NCI-H2171 (cell line): ENCODE measurements around the gene HERC2.
A peak's percentile ranks its signal among the peaks of the same experiment; 100 is the strongest.
"Not testable (repeated sequence)": the region's sequence is repeated elsewhere in the genome, so short reads cannot be mapped to it uniquely, and the experiment has no call there.

Source experiments
- DNase-seq: peaks from one replicate; lab custom pipeline; 2025; lab: John Stamatoyannopoulos, UW

HERC2 gene

DNA sequence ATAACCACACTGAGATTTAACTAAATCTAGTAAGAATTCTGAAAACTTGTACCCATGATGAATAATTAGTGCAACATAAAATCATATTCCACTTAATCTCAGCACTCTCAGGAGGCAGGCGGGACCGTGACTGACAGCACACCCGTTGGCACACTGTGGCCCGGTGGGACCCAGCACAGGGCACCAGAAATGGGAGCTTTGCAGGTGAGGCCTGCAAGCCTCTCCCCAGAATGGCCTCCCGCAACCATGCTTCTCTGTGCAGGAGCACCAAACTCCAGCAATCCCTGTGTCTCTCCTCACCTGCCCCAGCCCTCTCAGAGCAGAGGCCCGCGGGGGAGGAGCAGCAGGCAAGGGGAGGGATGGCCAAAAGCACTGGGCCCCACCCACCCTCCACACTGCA is 191.3 kb downstream of the HERC2 start:
- no peak for DNase-seq

DNA sequence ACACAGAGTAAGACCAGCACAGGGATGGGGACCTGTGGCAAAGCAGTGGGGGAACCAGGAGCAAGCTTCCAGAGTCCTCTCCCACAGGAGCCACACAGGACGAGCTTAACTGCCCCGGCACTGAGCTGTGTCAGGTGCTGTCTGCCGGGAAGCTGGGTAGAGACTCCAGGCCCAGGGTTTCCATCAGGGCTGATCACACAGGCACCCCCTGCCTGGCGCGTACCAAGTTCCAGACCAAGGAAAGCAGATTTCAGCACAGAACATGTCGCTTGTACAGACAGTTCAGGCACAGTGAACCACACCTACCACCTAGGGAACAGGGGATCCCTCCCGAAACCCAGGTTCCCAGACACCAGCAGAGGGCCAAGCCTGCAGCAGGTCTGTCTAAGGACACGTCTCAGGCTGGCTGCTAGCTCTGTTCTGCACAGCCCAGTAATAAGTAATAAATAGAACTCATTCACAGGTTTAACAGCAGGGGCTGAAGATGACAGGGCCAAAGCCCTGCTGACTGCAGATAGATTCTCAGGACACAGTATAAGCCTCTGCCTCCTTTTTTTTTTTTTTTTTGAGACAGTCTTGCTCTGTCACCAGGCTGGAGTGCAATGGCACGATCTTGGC is 192.6 kb downstream of the HERC2 start:
- no peak for DNase-seq

DNA sequence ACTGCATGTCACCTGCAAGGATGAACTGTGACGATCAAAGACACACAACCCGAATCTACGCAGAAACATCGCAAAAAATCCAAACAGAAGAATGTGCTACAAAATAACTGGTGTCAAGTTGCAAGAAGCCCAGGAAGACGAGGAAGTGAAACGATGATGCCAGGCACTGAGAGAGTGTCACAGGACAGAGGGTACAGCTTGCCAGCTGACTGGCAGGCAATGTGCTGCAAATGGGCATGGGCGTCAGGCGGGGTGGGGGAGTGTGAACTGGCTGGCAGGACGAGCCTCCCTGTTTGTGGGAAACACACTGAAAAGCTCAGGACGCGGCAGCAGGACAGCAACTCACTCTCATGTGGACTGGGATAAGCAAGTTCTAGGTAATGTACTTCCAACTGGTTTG is 193.9 kb downstream of the HERC2 start:
- no peak for DNase-seq

DNA sequence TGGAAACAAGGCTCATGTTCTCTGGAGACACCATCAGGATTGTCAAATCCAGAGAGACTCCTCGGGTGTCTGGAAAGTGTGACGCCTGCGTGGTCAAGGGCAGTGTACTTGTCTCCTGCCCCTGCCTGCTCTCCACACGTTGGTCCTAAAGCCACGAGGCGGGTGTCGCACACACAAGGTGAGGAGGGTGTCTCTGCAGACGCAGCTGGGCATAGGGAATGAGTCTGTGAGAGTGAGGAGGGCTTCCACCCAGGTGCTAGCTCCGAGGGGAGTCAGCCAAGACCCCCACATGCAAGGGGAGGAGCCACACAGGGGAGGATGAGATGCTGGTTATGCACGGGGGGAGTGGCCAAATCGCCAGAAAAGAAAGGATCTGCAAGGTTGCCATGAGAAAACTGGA is 194.9 kb downstream of the HERC2 start:
- DNase-seq, result no peak

DNA sequence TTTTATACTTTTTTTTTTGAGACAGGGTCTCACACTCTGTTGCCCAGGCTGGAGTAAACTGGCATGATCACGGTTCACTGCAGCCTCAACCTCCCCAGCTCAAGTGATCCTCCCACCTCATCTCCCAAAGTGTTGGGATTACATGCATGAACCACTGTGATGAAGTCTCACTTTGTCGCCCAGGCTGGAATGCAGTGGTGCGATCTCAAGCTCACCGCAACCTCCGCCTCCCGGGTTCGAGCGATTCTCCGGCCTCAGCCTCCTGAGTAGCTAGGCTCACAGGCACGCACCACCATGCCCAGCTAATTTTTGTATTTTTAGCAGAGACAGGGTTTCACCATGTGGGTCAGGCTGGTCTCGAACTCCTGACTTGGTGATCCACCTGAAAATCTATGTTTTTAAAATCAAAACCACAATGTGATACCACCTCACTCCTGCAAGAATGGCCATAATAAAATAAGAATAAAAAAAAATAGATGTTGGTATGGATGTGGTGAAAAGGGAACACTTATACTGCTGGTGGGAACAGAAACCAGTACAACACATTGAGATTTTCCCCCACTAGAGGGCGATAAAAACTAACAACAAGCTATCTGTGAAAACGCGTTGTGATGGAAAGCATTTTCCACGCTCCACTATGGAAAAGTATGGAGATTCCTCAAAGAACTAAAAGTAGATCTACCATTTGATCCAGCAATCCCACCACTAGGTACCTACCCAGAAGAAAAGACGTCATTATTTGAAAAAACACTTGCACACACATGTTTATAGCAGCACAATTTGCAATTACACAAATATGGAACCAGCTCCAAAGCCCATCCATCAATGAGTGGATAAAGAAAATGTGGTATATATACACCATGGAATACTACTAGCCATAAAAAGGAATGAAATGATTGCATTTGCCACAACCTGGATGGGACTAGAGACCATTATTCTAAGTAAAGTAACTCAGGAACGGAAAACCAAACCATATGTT is 196.0 kb downstream of the HERC2 start:
- peak; percentile 25 for DNase-seq

GRCh38 chr15:28124841-28125240 is 197.1 kb downstream of the HERC2 start:
- no peak for DNase-seq

DNA sequence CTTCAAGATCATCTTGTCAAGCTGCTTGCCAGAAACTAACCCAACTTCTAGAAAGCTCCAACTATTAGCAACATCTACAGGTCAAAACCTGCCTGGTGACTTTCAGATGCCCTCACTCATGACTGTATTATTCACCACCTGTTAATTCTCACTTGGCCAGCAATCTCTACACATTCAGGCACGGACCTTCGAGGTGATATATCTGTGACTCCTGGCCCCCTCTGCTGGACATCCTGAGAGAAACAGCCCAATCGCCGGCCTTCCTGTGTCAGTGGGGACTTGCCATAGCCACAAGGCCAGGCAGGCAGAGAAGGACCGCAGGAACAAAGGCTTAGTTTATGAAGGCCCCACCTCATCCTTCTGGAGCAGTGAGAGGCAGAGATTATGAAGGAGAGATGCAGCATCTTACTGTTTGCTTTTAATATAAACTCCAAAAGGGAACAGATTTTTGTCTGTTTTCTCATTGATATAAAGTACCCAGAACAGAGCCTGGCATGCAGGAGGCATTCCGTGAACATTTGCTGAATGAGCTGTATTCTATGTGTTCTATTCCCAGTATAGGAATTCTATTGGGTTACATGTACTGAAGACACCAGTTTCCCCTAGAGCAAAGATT is 198.5 kb downstream of the HERC2 start:
- DNase-seq, result peak; percentile 16

- DNase-seq, result no peak
Observed at GRCh38 chr15:28122038-28122949, 199.7 kb downstream of the HERC2 start.

DNA sequence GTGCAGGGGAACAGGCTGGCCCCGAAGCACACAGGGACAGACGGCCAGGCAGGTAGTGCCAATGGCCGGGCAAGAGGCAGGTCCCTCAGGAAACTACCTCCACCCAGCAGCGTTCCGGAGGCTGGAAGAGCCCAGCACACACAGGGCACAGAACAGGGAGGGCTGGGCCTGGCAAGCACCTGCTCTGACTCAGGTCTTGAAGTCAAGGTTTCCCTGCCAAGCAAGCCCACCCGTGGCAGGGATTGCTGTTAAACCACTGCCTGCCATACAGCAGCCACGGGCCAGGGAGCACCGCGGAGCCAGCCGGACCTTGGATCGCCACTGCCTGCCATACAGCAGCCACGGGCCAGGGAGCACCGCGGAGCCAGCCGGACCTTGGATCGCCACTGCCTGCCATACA is 200.4 kb downstream of the HERC2 start:
- DNase-seq, result not testable (repeated sequence)

DNA sequence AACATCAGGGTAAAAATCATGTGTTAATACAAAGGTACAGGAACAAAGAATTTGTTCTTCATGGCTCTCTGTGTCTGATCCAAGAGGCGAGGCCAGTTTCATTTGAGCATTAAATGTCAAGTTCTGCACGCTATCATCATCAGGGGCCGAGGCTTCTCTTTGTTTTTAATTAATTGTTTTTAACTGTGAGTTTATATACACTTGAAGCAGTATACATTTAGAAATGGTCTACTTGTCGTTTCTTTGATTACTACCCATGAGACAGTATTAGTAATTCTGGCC is 201.7 kb downstream of the HERC2 start:
- DNase-seq, result no peak

DNA sequence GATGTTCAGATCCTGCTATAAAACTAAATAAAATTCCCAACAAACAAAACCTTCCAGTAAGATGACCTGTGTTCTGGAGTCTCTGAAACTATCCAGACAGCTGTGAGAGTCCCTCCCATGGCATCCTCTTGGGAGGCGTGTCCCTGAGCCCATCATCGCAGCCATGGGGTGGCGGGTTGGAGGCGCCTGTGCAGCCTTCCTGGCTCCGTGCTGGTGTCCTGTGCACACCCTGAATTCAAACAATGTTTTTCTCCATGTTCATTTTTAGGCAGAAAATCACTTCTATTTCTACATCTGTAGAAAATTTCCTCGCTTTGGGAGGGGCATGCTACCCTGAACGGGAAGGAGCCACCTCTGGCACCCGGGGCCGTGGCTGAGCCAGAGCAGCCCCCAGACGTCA is 203.4 kb downstream of the HERC2 start:
- no peak for DNase-seq

DNA sequence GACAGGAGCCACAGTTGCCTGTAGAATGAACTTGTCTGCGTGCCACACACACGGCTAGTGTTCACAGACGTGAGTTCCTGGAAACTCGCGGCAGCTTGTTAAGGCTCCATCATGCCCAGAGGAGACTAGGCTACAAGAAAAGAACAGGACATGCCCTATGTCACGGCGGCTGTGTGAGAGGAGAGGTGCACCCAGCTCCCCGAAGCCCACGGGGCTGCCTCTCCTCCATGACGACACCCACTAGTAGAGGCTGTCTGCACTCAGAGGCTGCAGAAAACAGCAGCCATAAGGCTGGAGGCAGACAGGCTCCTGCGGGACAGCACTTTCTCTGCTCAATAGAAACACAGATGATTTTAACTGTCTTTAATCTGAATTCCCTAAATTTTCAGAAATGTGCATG is 203.9 kb downstream of the HERC2 start:
- DNase-seq, result no peak

DNA sequence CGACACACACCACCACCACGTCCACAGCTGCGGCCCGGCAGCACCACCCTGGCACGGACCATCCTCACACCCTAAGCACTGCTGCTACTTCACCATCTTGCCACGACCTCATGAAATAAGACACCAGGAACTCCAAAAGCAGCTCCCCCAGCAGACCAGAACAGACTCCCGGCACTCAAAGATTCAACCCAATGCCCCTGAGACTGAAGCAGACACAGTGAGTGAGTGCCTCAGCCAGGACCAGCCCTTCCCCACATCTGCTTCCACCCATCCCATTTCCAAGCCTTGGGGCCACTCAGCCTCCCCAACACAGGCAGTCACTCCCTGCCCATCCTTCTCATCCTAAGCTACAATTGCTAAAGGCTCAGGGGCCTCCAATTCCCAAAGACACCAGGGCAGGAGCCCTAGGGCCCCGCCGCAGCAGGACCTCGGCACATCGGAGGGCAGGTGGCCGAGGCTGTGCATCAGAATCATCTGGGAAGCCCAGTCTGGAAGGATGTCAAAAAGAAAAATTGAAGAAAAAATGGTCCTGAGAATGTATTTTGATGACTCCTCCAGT is 204.5 kb downstream of the HERC2 start:
- DNase-seq, result peak; percentile 20

GRCh38 chr15:28116521-28117431 is 205.2 kb downstream of the HERC2 start:
- no peak for DNase-seq

DNA sequence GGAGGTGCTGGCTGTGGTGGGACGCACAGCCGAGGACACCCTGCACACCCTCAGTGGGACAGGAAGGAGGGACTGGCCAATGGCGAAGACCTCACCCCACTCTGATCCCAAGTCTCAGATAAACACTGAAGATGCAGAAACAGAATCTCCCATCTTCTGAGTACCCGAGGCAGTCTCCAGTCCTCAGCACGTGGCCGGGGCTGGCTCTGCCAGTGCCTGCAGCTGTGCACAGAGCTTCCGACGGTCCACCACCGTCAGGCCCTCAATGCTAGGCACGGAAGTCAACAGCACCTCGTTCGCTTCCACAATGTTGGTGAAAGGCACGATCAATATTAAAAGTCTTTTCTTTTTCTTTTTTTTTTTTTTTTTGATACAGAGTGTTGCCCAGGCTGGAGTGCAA is 206.1 kb downstream of the HERC2 start:
- no peak for DNase-seq

GRCh38 chr15:28114721-28115622 is 207.0 kb downstream of the HERC2 start:
- no peak for DNase-seq

- DNase-seq, result no peak
Observed at GRCh38 chr15:28114114-28114455, 207.9 kb downstream of the HERC2 start.

GRCh38 chr15:28113394-28114113 is 208.4 kb downstream of the HERC2 start:
- DNase-seq, result no peak

- DNase-seq, result no peak
Observed at GRCh38 chr15:28112962-28113361, 209.0 kb downstream of the HERC2 start.
